GM12875 (cell line): ENCODE data around the gene PAQR7.
"Not testable (repeated sequence)": the region's sequence is repeated elsewhere in the genome, so short reads cannot be mapped to it uniquely, and the experiment has no call there.

Source experiments
- H3K4me3 ChIP-seq: one replicate; pipeline ENCODE4 v1.5.1; 2011; ENCODE audit warnings: low read depth, low read length, control low read depth
- TF ChIP-seq, protein P1 (sequence below): IDR thresholded peaks from 2 replicates; pipeline ENCODE4 v1.5.1; 2011; ENCODE audit warnings: low read depth, mild to moderate bottlenecking, control low read depth, inconsistent platforms, low read length, moderate library complexity, borderline replicate concordance; ENCODE audit not compliant: insufficient read depth

Gene PAQR7

GRCh38 chr1:25844536-25845337 is 30.8 kb downstream of the PAQR7 start:
- H3K4me3 ChIP-seq = no peak overlapping the region
- TF ChIP-seq, protein P1, sequence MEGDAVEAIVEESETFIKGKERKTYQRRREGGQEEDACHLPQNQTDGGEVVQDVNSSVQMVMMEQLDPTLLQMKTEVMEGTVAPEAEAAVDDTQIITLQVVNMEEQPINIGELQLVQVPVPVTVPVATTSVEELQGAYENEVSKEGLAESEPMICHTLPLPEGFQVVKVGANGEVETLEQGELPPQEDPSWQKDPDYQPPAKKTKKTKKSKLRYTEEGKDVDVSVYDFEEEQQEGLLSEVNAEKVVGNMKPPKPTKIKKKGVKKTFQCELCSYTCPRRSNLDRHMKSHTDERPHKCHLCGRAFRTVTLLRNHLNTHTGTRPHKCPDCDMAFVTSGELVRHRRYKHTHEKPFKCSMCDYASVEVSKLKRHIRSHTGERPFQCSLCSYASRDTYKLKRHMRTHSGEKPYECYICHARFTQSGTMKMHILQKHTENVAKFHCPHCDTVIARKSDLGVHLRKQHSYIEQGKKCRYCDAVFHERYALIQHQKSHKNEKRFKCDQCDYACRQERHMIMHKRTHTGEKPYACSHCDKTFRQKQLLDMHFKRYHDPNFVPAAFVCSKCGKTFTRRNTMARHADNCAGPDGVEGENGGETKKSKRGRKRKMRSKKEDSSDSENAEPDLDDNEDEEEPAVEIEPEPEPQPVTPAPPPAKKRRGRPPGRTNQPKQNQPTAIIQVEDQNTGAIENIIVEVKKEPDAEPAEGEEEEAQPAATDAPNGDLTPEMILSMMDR = no peak

DNA sequence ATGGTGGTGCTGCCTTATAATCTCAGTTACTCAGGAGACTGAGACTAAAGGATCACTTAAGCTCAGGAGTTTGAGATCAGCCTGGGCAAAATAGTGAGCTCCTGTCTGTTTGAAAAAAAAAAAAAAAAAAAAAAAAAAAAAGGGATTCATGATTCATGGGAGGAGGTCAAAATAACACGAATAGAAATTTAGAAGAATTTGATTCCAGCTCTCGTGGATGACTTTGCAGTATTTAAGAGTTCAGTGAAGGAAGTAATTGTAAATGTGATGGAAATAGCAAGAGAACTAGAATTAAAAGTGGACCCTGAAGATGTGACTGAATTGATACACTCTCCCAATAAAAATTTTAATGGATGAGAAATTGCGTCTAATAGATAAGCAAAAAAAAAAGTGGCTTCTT is 32.0 kb downstream of the PAQR7 start:
- H3K4me3 ChIP-seq = no peak overlapping the region
- TF ChIP-seq, protein P1 = no peak

- H3K4me3 ChIP-seq = not testable (repeated sequence)
Observed at GRCh38 chr1:25839808-25840207, 35.7 kb downstream of the PAQR7 start.

GRCh38 chr1:25837262-25837875 is 38.1 kb downstream of the PAQR7 start:
- TF ChIP-seq, protein P1 = peak; percentile 35; the same call in 1 of the 2 replicates
- H3K4me3 ChIP-seq = no peak overlapping the region

- TF ChIP-seq, protein P1 = no peak
- no peak overlapping the region for H3K4me3 ChIP-seq
Observed at GRCh38 chr1:25836695-25837094, 38.8 kb downstream of the PAQR7 start.

- no peak overlapping the region for H3K4me3 ChIP-seq
- TF ChIP-seq, protein P1 = no peak
Observed at GRCh38 chr1:25834894-25835293, 40.6 kb downstream of the PAQR7 start.

DNA sequence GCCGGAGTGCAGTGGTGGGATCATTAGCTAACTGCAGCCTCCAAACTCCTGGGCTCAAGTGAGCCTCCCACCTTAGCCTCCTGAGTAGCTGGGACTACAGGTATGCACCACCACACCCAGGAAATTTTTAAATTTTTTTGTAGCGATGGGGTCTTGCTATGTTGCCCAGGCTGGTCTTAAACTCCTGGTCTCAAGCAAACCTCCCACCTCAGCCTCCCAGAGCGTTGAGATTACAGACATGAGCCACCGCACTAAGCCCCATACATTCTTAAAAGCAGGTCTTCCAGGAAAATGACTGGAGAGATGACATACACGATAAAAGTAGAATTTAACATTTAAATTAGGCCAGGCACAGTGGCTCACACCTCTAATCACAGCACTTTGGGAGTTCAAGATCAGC is 42.4 kb downstream of the PAQR7 start:
- no peak overlapping the region for H3K4me3 ChIP-seq
- TF ChIP-seq, protein P1 = no peak
